ENCODE results near the gene ZNF532. TPM values are rescaled to one million over a fixed set of nuclear protein-coding genes. Genes with fewer than 3 reads are reported as not detected.

ZNF532 gene
- total RNA-seq, 1 donor from 2014 or later: 0.96 TPM

DNA sequence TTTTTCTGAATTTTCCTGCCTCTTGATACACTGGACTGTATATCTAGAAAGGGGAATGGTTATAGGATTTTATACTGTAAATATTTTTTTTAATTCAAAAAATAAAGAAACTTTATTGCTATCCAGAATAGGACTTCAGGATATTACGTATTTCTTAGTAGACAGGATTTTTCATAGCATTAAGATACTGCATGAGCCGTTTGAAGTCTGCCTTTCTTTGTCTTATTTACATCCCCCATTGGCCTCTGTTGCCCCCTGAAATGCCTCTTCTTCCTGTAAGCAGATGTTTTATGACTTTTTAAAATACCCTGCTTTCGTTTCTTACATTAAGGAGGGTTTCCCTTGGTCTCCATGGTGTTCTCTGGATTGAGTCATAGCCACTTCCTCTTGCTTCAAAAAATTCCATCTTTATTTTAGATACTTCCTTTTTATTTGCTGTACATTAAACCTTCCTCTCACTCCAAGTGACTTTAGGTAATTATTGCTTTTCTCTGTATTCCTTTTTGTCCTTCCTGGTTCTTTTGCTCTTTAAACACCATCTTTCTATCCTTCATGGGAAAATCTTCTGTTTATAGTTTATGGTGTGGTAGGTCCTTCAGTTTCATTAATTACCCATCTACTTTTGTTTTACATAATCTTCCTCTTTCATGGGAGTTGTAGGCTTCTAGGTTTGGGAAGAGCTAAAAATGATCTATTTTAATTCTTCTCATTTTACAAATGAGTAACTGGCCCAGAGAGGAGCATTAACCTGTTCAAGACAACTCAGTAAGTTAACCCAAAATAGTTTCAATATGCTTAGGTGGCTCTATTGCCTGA lies 72.6 kb downstream of the ZNF532 start:
- intact Hi-C loops (cut with micrococcal nuclease): loop anchor here (10.0 kb wide), 1 partner anchor 152 kb away; no protein-coding TSS in a partner anchor

- intact Hi-C loops (cut with micrococcal nuclease): loop anchor here (10.0 kb wide), 1 partner anchor 153 kb away; no protein-coding TSS in a partner anchor
These were observed 73.2 kb downstream of the ZNF532 start for GRCh38 chr18:58937887-58938267.

DNA sequence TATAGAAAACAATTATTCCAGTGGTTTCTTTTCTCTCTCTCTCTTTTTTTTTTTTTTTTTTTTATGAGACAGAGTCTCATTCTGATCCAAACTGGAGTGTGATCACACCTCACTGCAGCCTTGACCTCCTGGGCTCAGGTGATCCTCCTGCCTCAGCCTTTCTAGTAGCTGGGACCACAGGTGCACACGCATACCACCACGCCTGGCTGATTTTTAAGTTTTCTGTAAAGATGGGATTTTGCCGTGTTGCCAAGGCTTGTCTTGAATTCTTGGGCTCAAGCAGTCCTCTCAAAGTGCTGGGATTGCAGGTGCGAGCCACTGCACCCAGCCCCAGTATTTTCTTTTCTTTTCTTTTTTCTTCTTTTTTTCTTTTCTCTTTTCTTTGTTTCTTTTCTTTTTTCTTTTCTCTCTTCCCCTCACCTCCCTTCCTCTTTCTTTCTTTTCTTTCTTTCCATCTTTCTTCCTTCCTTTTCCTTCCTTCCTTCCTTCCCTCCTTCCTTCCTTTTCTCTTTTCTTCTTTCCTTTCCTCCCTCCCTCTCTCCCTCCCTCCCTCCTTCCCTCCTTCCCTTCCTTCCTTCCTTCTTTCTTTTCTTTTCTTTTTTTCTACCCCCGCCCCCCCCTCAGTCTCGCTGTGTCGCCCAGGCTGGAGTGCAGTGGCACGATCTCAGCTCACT lies 76.9 kb downstream of the ZNF532 start:
- intact Hi-C loops (cut with micrococcal nuclease): no loop called here

- intact Hi-C loops (cut with micrococcal nuclease): no loop called here
These were observed 79.2 kb downstream of the ZNF532 start for GRCh38 chr18:58943896-58944295.

DNA sequence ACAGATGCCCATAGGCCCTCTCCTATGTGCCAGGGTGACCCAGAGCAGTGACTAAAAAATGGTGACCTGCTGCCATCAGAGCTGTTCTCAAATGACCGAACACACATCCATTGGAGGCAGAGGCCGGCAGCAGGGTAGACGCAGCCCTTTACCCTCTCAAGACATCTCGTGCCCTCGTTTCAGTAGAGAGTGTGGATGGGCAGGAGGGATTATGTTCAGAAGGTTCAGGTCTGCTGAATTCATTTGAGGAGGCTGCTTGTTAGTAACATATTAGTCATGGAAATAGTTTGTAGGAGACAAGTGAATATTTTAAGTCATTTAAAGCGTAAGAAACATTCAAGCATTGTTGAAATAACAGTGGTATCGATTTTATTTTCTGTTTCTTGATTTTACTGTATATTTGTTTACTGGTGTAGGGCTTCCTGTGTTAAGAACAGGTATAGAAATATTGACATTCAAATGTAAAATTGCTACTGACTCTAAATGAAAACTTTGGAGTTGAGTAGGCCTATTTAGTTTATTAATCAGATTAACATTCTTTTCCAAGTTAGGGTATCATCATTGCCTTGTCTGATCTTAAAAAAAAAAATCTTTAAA lies 82.6 kb downstream of the ZNF532 start:
- intact Hi-C loops (cut with micrococcal nuclease): no loop called here

- intact Hi-C loops (cut with micrococcal nuclease): no loop called here
These were observed 84.4 kb downstream of the ZNF532 start for GRCh38 chr18:58949031-58949430.

DNA sequence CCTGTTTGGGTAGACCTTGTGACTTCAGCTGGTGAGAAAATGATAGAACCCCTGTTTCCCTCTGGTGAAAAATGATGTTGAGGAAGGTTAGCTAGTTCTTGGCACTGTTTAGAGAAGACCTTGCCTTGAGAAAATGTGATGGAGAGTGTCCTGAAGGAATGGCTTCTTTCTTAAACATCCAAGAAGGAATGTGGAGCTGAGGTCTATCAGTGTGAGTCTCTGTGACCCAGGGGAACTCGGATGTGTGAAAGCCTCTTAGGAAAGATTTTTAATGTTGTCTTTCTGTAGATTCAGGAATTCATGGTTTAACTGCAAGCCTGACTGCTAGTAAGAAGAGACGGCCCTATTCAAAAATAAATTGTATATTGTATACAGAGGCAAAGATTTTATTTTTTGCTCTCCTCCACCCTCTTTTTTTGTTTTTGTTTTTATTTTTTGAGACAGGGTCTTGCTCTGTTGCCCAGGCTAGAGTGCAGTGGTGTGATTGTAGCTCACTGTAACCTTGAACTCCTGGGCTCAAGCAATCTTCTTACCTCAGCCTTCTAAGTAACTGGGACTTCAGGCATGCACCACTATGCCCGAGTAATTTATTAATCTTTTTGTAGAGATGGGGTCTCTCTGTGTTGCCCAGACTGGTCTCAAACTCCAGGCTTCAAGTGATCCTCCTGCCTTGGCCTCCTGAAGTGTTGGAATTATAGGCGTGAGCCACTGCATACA lies 87.5 kb downstream of the ZNF532 start:
- intact Hi-C loops (cut with micrococcal nuclease): no loop called here

DNA sequence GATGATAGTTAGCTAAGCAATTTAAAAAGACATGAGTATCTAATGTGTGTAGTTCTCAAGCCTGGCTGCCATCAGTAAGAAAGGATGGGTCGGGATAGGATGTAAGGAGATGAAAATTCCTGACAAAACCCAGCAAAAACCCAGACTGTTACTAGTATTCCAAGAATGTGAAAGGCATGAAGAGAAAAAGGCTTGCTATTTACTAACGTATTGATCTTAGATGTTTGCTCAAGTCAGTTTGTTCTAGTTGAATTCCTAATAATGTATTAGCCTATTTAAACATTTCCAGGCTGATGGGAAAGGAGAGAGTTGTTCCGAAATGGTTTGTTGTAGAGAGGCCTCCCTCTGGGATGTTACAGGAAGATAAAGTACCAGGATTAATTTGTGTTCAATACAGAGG lies 88.2 kb downstream of the ZNF532 start:
- intact Hi-C loops (cut with micrococcal nuclease): no loop called here

DNA sequence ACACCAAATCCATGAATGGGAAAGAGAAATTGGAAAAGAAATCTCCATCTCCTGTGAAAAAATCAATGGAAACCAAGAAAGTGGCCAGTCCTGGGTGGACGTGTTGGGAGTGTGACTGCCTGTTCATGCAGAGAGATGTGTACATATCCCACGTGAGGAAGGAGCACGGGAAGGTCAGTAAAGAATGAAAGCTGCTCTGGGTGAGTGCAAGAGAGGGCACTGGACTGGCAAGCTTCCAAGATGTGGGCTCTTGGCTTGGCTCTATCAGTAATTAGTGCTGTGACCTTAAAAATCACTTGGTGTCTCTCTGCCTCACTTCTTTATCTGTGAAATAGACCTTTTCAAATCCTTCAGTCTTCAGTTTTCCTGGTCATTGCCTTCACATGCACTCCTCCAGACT lies 89.0 kb downstream of the ZNF532 start:
- intact Hi-C loops (cut with micrococcal nuclease): no loop called here

DNA sequence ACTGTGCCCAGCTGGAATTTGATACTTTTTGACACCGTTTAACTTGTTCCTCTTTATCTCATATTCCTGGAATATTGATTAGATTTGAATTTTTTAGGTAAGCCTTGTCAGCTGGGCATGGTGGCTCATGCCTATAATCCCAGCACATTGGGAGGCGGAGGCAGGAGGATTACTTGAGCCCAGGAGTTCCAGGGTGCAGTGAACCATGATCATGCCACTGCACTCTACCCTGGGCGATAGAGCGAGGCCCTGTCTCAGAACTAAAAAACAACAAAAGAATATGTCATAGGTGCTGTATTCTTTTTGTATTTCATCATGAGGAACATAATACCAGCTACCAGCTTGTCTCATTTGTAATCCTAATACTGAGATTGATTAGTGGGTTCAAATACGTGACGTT lies 90.3 kb downstream of the ZNF532 start:
- intact Hi-C loops (cut with micrococcal nuclease): no loop called here

DNA sequence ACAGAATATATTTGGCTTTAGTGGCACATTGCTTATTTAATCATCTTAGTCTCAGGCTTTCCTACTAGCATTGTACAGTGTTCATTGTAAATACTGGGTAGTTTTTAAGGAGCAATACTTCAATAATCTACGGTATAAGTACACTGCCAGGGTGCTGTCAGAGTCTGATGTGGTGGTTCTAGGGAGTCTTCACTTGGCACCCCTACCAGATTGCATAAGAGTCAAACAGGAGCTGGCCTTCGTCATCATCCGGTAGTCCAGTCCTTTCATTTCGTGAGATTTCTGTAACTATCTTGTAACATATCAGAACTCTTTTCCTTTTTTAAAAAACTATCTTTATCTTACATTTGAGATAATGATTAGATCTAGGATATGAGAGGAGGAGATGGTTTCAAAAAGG lies 91.1 kb downstream of the ZNF532 start:
- intact Hi-C loops (cut with micrococcal nuclease): no loop called here

DNA sequence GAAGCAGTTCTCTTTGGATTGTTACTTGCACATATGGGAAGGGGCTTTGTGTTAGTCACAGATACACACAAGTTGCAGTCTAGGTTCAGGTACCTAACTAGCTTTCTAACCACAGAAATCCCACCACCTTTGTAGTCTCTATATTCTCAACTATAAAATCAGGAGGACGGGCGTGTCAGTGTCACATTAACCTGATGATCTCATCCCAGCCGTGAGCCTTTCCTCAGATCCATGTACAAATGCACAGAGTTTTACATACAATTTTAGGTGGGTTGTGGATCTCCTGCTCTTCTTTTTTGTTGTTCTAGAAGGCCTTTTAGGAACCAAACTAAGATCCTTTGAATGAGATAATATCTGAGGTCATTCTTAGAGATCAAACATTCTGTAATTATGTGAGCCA lies 94.0 kb downstream of the ZNF532 start:
- intact Hi-C loops (cut with micrococcal nuclease): no loop called here

GRCh38 chr18:58960508-58960907 lies 95.8 kb downstream of the ZNF532 start:
- intact Hi-C loops (cut with micrococcal nuclease): no loop called here

DNA sequence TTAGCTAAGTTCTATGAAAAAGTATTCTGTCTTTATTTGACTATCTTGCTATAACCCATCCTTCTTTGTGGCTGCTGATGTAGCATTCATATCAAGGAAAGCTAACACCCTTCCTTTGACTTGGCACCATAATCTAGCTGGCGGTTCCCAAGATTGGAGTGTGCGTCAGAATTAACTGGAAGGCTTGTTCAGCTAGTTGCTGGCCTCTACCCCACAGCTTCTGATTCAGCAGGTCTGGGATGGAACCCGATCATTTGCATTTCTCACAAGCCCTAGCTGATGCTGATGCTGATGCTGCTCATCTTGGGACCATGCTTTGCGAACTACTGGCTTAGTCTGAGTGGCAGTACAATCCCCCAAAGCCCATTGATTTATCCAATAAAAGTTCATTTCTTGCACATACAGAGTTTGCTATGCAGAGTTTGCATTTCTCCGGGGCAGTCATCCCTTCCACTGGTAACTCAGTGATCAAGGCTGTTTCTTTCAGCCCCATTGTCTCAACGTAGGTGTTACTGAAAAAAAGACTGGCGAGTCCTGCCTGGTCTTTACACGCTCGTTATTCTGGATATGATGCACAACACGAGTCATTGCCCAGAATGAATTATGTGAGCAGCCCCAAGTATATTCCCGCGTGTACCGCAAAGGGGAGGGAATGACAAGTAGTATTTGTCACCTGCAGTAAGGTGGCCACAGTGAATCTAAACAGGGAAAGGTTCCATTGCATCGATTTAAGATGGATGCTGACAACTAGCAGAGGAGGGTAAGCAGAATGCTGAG lies 96.5 kb downstream of the ZNF532 start:
- intact Hi-C loops (cut with micrococcal nuclease): no loop called here

GRCh38 chr18:58962336-58962735 lies 97.7 kb downstream of the ZNF532 start:
- intact Hi-C loops (cut with micrococcal nuclease): no loop called here

DNA sequence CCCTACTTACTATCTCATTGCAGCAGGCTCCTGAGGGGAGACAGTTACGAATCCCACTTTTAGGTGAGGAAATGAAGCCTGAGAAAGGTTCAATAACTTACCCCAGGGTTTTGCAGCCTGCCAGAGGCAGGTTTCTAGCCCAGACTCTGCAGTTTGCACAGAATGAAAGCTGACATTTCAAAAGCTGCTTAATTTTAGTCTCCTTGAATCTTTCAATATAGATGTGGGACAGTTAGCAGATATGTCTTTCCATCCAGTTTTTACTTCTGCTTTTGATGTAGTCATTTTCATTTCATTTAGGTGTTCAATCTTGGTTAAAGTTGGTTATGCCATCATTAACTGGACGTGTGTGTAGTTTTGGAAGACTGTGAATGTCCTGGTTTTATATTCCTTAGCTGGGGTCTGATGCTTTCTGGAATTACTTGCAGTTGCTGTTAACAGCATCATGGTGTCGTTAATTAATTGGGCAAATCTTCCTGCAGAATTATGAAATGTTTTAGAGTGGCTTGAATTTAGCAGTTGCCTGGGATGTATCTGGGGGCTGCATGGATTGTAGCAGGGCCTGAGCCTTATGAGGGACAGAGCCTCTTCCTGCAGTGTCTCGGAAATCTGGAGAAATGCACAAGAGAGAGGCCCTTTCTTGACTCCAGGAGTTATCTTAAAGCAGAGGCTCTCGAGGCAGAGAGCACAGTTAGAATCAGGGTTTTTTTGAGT lies 100.8 kb downstream of the ZNF532 start:
- intact Hi-C loops (cut with micrococcal nuclease): no loop called here

- intact Hi-C loops (cut with micrococcal nuclease): no loop called here
These were observed 101.5 kb downstream of the ZNF532 start for GRCh38 chr18:58966005-58966677.

DNA sequence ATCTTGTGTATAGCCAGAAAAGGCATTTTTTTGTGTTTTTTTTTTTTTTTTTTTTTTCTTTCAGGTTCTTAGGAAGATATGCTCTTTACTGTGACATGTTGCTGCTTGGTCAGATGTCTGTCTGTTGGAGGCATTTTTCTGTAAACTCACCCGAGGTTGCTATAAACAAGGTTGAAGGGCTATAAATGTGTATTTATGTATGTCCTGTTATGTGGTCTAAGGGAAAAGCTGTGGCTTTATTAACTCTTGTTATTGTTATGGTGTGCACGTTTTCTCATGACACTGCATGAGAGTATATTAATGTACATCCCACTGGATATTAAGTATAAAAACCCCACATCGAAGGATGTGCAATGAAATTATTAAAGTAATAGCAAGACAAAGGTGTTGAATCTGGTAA lies 102.0 kb downstream of the ZNF532 start:
- intact Hi-C loops (cut with micrococcal nuclease): no loop called here

GRCh38 chr18:58967751-58968254 lies 103.1 kb downstream of the ZNF532 start:
- intact Hi-C loops (cut with micrococcal nuclease): no loop called here

All from T-helper 1 cell treated with Interleukin-12 subunit alpha and Interleukin-12 subunit beta and Interleukin-4 antibody, amounts not matched to agents 30 ng/mL and 1 ng/mL, for 36 hours (primary cell).